HG03520 (cell line): ENCODE data around the gene SFI1.
"Not testable (repeated sequence)": the region's sequence is repeated elsewhere in the genome, so short reads cannot be mapped to it uniquely, and the experiment has no call there.

Experiments
- ATAC-seq: cut with Tn5 transposase; IDR thresholded peaks from one replicate; pipeline ENCODE4 v1.9.1; 2021; ENCODE audit warnings: mild to moderate bottlenecking, moderate library complexity; ENCODE audit not compliant: unreplicated experiment

SFI1 gene

GRCh38 chr22:31586137-31586920, 90.0 kb downstream of the SFI1 start:
- ATAC-seq: no peak

- ATAC-seq: no peak
Observed at GRCh38 chr22:31588970-31589675, 92.8 kb downstream of the SFI1 start.

DNA sequence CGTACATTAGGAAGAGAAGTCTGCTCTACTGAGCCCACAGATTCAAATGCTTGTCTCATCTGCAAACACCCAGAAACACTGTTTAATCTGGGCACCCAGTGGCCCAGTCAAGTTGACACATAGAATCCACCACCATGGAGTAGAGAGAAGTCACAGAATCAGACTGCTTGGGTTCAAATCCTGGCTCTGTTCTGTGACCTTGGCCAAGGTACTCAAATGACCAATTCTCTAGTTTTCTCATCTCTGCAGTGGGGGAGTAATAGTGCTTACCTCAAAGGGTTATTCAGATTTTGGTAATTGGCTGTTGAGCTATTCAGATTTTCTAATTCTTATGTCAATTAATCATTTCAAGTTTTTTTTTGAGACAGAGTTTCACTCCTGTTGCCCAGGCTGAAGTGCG, 93.8 kb downstream of the SFI1 start:
- ATAC-seq: not testable (repeated sequence)

- ATAC-seq: no peak
Observed at GRCh38 chr22:31595271-31595670, 98.9 kb downstream of the SFI1 start.

DNA sequence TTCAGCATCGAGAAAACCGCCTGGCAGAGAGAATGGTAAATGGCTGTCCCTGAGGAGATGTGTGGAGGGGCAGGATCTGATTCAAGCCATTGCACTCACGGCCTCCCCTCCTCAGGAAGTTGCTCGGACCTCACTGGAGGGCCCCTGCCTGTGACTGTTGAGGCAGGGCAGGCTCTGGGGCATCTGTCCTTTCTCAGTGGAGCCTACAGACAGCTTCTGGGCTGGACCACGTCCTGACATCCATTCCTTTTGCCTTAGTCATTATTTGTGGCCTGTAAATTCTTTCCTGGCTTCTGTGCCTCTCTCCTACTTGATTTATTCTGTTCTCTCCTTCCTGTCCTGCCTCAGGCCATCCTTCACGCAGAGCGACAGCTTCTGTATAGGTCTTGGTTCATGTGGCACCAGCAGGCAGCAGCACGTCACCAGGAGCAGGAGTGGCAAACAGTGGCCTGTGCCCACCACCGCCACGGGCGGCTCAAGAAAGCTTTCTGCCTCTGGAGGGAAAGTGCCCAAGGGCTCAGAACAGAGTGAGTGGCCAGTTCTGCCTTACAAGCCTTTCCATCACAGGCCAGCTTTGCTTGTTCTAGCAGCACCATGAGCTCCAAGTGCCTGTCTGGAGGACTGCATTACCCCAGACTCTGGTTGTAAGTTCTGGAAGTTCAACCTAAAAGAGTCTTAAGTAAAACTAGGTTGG, 106.1 kb downstream of the SFI1 start:
- ATAC-seq: no peak

DNA sequence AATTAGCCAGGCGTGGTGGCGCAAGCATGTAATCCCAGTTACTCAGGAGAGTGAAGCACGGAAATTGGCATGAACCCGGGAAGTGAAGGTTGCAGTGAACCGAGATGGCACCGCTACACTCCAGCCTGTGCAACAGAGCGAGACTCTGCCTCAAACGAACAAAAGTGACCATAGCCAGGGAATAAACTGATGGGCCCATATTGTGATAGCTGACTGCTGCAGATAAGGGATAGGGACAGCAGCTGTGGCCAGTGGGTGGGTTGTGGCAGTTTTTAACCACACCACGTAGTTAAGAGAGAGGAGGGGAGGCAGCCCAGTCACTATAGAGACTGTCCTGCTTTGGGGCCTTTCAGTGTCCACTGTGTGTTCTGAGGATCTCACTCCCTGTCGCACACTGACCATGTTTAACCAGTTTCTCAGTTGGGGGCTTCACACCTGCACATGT, 106.8 kb downstream of the SFI1 start:
- ATAC-seq: no peak

GRCh38 chr22:31603574-31603973, 107.2 kb downstream of the SFI1 start:
- ATAC-seq: no peak

GRCh38 chr22:31604137-31604705, 107.9 kb downstream of the SFI1 start:
- no peak for ATAC-seq

DNA sequence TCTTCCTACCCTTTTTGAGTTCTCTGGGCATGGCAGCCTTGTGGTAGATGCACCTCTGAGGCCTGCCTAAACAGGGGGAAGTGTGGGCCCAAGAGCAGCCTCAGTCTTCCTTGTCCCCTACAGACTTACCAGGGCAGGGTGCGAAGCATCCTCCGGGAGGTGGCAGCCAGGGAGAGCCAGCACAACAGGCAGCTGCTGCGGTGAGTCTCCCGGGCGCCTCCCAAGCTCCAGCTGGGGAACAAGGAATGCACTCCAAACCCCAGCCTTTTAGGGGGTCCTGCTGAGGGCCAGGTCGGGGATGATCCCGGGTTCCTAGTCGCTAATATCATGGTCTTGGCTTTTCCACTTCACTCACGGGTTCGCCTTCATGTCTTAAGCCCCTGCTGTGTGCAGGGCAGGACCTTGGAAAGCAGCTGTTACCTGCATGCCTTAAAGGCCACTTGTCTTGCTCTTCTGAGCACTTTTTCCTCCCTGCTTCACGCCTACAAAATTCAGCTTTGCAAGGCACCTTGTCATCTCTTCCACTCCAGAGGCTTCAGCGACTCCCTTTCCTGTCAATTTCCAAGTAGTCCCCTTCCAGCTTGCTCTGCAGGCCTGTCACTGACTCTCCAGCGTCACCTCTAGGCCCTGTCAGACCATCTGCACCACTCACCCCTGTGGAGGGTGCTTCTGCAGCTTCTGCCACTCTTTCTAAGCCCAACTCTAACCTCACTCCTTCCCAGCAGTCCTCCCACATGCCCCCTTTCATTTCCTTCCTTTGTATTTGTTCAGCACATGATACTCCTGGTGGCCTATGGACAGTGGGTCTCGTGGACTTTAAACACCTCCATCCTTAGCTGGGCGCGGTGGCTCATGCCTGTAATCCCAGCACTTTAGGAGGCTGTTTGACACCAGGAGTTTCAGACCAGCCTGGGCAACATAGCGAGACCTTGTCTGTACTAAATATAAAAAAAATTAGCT, 108.7 kb downstream of the SFI1 start:
- no peak for ATAC-seq

- no peak for ATAC-seq
Observed at GRCh38 chr22:31605851-31606585, 109.7 kb downstream of the SFI1 start.

- no peak for ATAC-seq
Observed at GRCh38 chr22:31607696-31608095, 111.4 kb downstream of the SFI1 start.

GRCh38 chr22:31609716-31610115, 113.4 kb downstream of the SFI1 start:
- no peak for ATAC-seq

GRCh38 chr22:31610611-31611010, 114.3 kb downstream of the SFI1 start:
- ATAC-seq: no peak

GRCh38 chr22:31611061-31611760, 114.9 kb downstream of the SFI1 start:
- ATAC-seq: no peak

GRCh38 chr22:31612891-31613285, 116.6 kb downstream of the SFI1 start:
- ATAC-seq: no peak

- no peak for ATAC-seq
Observed at GRCh38 chr22:31613286-31613903, 117.1 kb downstream of the SFI1 start.

DNA sequence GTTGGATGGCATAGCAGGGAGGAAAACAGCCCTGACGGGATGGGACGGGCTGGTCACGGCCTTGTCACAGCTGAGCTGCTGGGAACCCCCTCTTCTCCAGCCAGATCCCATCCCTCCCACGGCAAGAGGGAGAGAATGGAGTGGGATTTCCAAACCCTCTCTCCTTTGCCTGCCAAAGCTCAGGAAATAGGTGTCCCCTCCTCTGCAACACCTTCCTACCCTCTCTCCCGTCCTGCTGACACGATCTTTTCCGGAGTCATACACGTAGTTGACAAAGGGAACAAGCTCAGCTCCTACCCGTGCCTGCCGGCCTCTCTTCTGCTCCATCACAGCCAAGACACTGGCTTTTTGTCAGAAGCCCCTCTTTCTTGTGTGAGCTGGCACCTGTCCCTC, 117.6 kb downstream of the SFI1 start:
- ATAC-seq: no peak

GRCh38 chr22:31614781-31615490, 118.6 kb downstream of the SFI1 start:
- ATAC-seq: no peak
